HG03108 (cell line): ENCODE measurements around the gene CEP112.

Experiments used
- ATAC-seq: cut with Tn5 transposase; IDR thresholded peaks from one replicate; pipeline ENCODE4 v1.9.1; 2021; ENCODE audit warnings: moderate library complexity; ENCODE audit not compliant: unreplicated experiment

Gene CEP112

GRCh38 chr17:65664696-65665095, 527.2 kb downstream of the CEP112 start:
- no peak for ATAC-seq

- ATAC-seq, result no peak
Measured at GRCh38 chr17:65664266-65664665, 527.7 kb downstream of the CEP112 start.

GRCh38 chr17:65662196-65662595, 529.7 kb downstream of the CEP112 start:
- no peak for ATAC-seq

- no peak for ATAC-seq
Measured at GRCh38 chr17:65660947-65661346, 531.0 kb downstream of the CEP112 start.

GRCh38 chr17:65660078-65660477, 531.9 kb downstream of the CEP112 start:
- no peak for ATAC-seq

- ATAC-seq, result no peak
Measured at GRCh38 chr17:65659512-65659911, 532.4 kb downstream of the CEP112 start.

GRCh38 chr17:65657251-65657828, 534.6 kb downstream of the CEP112 start:
- ATAC-seq, result no peak

GRCh38 chr17:65656390-65657250, 535.3 kb downstream of the CEP112 start:
- ATAC-seq, result peak; percentile 49

- ATAC-seq, result no peak
Measured at GRCh38 chr17:65655706-65656105, 536.2 kb downstream of the CEP112 start.

GRCh38 chr17:65644545-65644944, 547.4 kb downstream of the CEP112 start:
- no peak for ATAC-seq

- no peak for ATAC-seq
Measured at GRCh38 chr17:65638221-65638975, 553.5 kb downstream of the CEP112 start.

- no peak for ATAC-seq
Measured at GRCh38 chr17:65637786-65638185, 554.1 kb downstream of the CEP112 start.

GRCh38 chr17:65634533-65634932, 557.4 kb downstream of the CEP112 start:
- ATAC-seq, result no peak

- ATAC-seq, result no peak
Measured at GRCh38 chr17:65633988-65634387, 557.9 kb downstream of the CEP112 start.

GRCh38 chr17:65633146-65633881, 558.6 kb downstream of the CEP112 start:
- no peak for ATAC-seq

- ATAC-seq, result no peak
Measured at GRCh38 chr17:65630502-65630901, 561.4 kb downstream of the CEP112 start.

GRCh38 chr17:65629234-65629690, 562.7 kb downstream of the CEP112 start:
- ATAC-seq, result no peak

- ATAC-seq, result no peak
Measured at GRCh38 chr17:65628644-65629036, 563.3 kb downstream of the CEP112 start.

- ATAC-seq, result no peak
Measured at GRCh38 chr17:65627891-65628643, 563.9 kb downstream of the CEP112 start.

- ATAC-seq, result no peak
Measured at GRCh38 chr17:65627108-65627507, 564.8 kb downstream of the CEP112 start.
